Muscle of back (tissue), 13 donors: ENCODE data around the gene OASL. TPM values are rescaled to one million over a fixed set of nuclear protein-coding genes. Genes with fewer than 3 reads are reported as not detected.
A peak's percentile ranks its signal among the peaks of the same experiment; 100 is the strongest.
"Not testable (repeated sequence)": the region's sequence is repeated elsewhere in the genome, so short reads cannot be mapped to it uniquely, and the experiment has no call there.

Experiments
- DNase-seq, 3 donors: peaks; one replicate each; pipeline versions ENCODE4 v3.0.0 to v3.0.0-alpha.2; 2013
- long read RNA-seq, 9 donors: transcript quantifications; one replicate each; lab custom pipeline, GENCODE V29; 2026
- polyA plus RNA-seq, 10 donors: library from polyadenylated mRNA; unstranded; fragments of 120-200 nt; gene quantifications; one replicate each; pipeline ENCODE4 v1.2.1, GENCODE V29; 2013; ENCODE audit not compliant: insufficient read length in 10 of 10

OASL gene
- under 1 TPM in 5 of 10 donors, not detected in 5; 0.10 to 0.48 (median 0.11) TPM for polyA plus RNA-seq
- long read RNA-seq, donor 1, result 0 reads
- long read RNA-seq, donor 2, result 0 reads
- long read RNA-seq, donor 3, result 0 reads
- long read RNA-seq, donor 4, result 0 reads
- long read RNA-seq, donor 5, result 0 reads
- long read RNA-seq, donor 6, result 0 reads
- long read RNA-seq, donor 7, result 0 reads
- long read RNA-seq, donor 8, result 0 reads
- long read RNA-seq, donor 9, result 0 reads

- peak in 2 of 3 donors; percentile 24 to 47 for DNase-seq
These were observed at the start of gene OASL for GRCh38 chr12:121038861-121039668. Gene OASL, minus strand, starts transcription at chr12:121039246. Its CDS starts 275 bp downstream, at chr12:121038971.

GRCh38 chr12:121088195-121088585 lies 49.1 kb upstream of the OASL start:
- no peak for DNase-seq

- no peak for DNase-seq
These were observed 48.6 kb upstream of the OASL start for GRCh38 chr12:121087467-121088194.

- DNase-seq, result no peak
These were observed 47.8 kb upstream of the OASL start for GRCh38 chr12:121086781-121087295.

GRCh38 chr12:121085506-121086353 lies 46.7 kb upstream of the OASL start:
- no peak for DNase-seq

GRCh38 chr12:121085069-121085468 lies 46.0 kb upstream of the OASL start:
- DNase-seq, result no peak

GRCh38 chr12:121084229-121084628 lies 45.2 kb upstream of the OASL start:
- no peak for DNase-seq

- no peak for DNase-seq
These were observed 41.9 kb upstream of the OASL start for GRCh38 chr12:121080909-121081308.

GRCh38 chr12:121079736-121080272 lies 40.8 kb upstream of the OASL start:
- no peak for DNase-seq

GRCh38 chr12:121077440-121077839 lies 38.4 kb upstream of the OASL start:
- DNase-seq, result not testable (repeated sequence)

GRCh38 chr12:121075911-121076310 lies 36.9 kb upstream of the OASL start:
- DNase-seq, result not testable (repeated sequence)

GRCh38 chr12:121072147-121072546 lies 33.1 kb upstream of the OASL start:
- DNase-seq, result no peak

GRCh38 chr12:121069206-121069605 lies 30.2 kb upstream of the OASL start:
- DNase-seq, result no peak

- no peak for DNase-seq
These were observed 26.3 kb upstream of the OASL start for GRCh38 chr12:121065345-121065744.

- DNase-seq, result not testable (repeated sequence)
These were observed 25.5 kb upstream of the OASL start for GRCh38 chr12:121064586-121064985.

GRCh38 chr12:121064116-121064515 lies 25.1 kb upstream of the OASL start:
- DNase-seq, result no peak

- no peak for DNase-seq
These were observed 23.5 kb upstream of the OASL start for GRCh38 chr12:121062391-121063045.

GRCh38 chr12:121061831-121062230 lies 22.8 kb upstream of the OASL start:
- peak in 2 of 3 donors; percentile 13 to 35 for DNase-seq

- DNase-seq, result peak; percentile 30 to 81 (median 59)
These were observed 21.3 kb upstream of the OASL start for GRCh38 chr12:121060149-121061001.
